ENCODE data around the gene TSPAN8.
"Not testable (repeated sequence)": the region's sequence is repeated elsewhere in the genome, so short reads cannot be mapped to it uniquely, and the experiment has no call there.

TSPAN8 gene

DNA sequence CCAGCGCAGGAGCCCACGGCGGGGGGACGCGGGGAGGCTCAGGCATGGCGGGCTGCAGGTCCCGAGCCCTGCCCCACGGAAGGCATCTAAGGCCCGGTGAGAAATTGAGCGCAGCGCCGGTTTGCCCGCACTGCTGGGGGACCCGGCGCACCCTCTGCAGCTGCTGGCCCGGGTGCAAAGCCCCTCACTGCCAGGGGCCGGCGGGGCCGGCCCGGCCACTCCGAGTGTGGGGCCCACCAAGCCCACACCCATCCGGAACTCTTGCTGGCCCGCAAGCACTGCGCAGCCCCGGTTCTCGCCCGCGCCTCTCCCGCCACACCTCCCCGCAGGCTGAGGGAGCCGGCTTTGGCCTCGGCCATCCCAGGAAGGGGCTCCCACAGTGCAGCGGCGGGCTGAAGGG, 8.5 kb upstream of the TSPAN8 start:
- no peaks in the 10 kb centered on the region for H3K36me3 ChIP-seq (ENCODE audit: low read depth)
- H3K9me3 ChIP-seq (ENCODE audit: severe bottlenecking): no peaks in the 10 kb centered on the region
- ATAC-seq (ENCODE audit: low read depth) (no peak), DNase-seq (ENCODE audit: low spot score) (no peak)
- H3K4me1 ChIP-seq (ENCODE audit: insufficient read depth, poor library complexity, severe bottlenecking): no peaks in the 10 kb centered on the region
- H3K27ac ChIP-seq (ENCODE audit: poor library complexity, severe bottlenecking): no peak overlapping the region
- H3K4me3 ChIP-seq (ENCODE audit: severe bottlenecking): no peak overlapping the region
- TF ChIP-seq, protein P1, sequence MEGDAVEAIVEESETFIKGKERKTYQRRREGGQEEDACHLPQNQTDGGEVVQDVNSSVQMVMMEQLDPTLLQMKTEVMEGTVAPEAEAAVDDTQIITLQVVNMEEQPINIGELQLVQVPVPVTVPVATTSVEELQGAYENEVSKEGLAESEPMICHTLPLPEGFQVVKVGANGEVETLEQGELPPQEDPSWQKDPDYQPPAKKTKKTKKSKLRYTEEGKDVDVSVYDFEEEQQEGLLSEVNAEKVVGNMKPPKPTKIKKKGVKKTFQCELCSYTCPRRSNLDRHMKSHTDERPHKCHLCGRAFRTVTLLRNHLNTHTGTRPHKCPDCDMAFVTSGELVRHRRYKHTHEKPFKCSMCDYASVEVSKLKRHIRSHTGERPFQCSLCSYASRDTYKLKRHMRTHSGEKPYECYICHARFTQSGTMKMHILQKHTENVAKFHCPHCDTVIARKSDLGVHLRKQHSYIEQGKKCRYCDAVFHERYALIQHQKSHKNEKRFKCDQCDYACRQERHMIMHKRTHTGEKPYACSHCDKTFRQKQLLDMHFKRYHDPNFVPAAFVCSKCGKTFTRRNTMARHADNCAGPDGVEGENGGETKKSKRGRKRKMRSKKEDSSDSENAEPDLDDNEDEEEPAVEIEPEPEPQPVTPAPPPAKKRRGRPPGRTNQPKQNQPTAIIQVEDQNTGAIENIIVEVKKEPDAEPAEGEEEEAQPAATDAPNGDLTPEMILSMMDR (IDR thresholded peaks at IDR 0.05; ENCODE audit: poor library complexity, severe bottlenecking): no peak
- no peaks in the 10 kb centered on the region for H3K27me3 ChIP-seq (ENCODE audit: insufficient read depth, poor library complexity, severe bottlenecking)

GRCh38 chr12:71165780-71166179, 8.0 kb upstream of the TSPAN8 start:
- H3K27me3 ChIP-seq (ENCODE audit: insufficient read depth, poor library complexity, severe bottlenecking); H3K36me3 ChIP-seq (ENCODE audit: low read depth); ATAC-seq (ENCODE audit: low read depth); H3K9me3 ChIP-seq (ENCODE audit: severe bottlenecking); DNase-seq (ENCODE audit: low spot score); H3K4me3 ChIP-seq (ENCODE audit: severe bottlenecking); H3K4me1 ChIP-seq (ENCODE audit: insufficient read depth, poor library complexity, severe bottlenecking); H3K27ac ChIP-seq (ENCODE audit: poor library complexity, severe bottlenecking): not testable (repeated sequence)

- Histone ChIP-seq H3K4me3 (ENCODE audit: severe bottlenecking) (no peak overlapping the region), H3K27ac (ENCODE audit: poor library complexity, severe bottlenecking) (no peak overlapping the region), H3K27me3 (ENCODE audit: insufficient read depth, poor library complexity, severe bottlenecking) (no peaks in the 10 kb centered on the region), H3K9me3 (ENCODE audit: severe bottlenecking) (no peaks in the 10 kb centered on the region), H3K36me3 (ENCODE audit: low read depth) (no peaks in the 10 kb centered on the region), H3K4me1 (ENCODE audit: insufficient read depth, poor library complexity, severe bottlenecking) (no peaks in the 10 kb centered on the region)
- DNase-seq (ENCODE audit: low spot score) (no peak), ATAC-seq (ENCODE audit: low read depth) (no peak)
- TF ChIP-seq, protein P1 (IDR thresholded peaks at IDR 0.05; ENCODE audit: poor library complexity, severe bottlenecking): no peak
Observed at GRCh38 chr12:71164568-71165197, 6.9 kb upstream of the TSPAN8 start.

DNA sequence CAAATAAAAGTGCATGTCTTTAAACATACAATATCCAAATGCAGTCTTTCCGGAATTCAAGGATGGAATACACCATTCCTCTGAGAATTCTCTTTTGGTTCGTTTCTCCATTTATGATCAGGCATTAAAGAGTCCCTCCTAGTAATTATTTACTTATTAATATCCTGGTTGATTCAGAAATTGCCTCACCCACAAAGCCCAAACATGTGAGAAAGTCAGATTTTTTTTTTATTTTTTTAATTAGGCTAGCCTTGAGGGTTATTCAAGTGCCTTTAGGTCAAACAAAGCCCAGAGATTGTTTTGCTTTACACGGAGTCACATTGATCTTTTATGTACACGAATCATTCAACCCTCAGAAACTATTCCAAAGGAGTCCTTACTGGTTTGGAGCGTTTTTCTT, 6.4 kb upstream of the TSPAN8 start:
- no peak overlapping the region for H3K27ac ChIP-seq (ENCODE audit: poor library complexity, severe bottlenecking)
- peaks cover 1% of the 10 kb centered on the region for H3K27me3 ChIP-seq (ENCODE audit: insufficient read depth, poor library complexity, severe bottlenecking)
- H3K9me3 ChIP-seq (ENCODE audit: severe bottlenecking): no peaks in the 10 kb centered on the region
- no peaks in the 10 kb centered on the region for H3K36me3 ChIP-seq (ENCODE audit: low read depth)
- TF ChIP-seq, protein P1 (IDR thresholded peaks at IDR 0.05; ENCODE audit: poor library complexity, severe bottlenecking): no peak
- DNase-seq (ENCODE audit: low spot score): no peak
- no peaks in the 10 kb centered on the region for H3K4me1 ChIP-seq (ENCODE audit: insufficient read depth, poor library complexity, severe bottlenecking)
- no peak overlapping the region for H3K4me3 ChIP-seq (ENCODE audit: severe bottlenecking)
- ATAC-seq (ENCODE audit: low read depth): no peak

- H3K27me3 ChIP-seq (ENCODE audit: insufficient read depth, poor library complexity, severe bottlenecking): peaks cover 12% of the 10 kb centered on the region
- no peaks in the 10 kb centered on the region for H3K9me3 ChIP-seq (ENCODE audit: severe bottlenecking)
- TF ChIP-seq, protein P1 (IDR thresholded peaks at IDR 0.05; ENCODE audit: poor library complexity, severe bottlenecking): no peak
- no peak for ATAC-seq (ENCODE audit: low read depth)
- H3K27ac ChIP-seq (ENCODE audit: poor library complexity, severe bottlenecking): no peak overlapping the region
- no peak overlapping the region for H3K4me3 ChIP-seq (ENCODE audit: severe bottlenecking)
- no peak for DNase-seq (ENCODE audit: low spot score)
- no peaks in the 10 kb centered on the region for H3K36me3 ChIP-seq (ENCODE audit: low read depth)
- no peaks in the 10 kb centered on the region for H3K4me1 ChIP-seq (ENCODE audit: insufficient read depth, poor library complexity, severe bottlenecking)
Observed at GRCh38 chr12:71162832-71163763, 5.3 kb upstream of the TSPAN8 start.

Data from RWPE2 (cell line).